H7 (cell line): ENCODE measurements around the gene CYBA. TPM values are rescaled to one million over a fixed set of nuclear protein-coding genes. Genes with fewer than 3 reads are reported as not detected.

Experiments
- DNase-seq: peaks from one replicate; pipeline ENCODE4 v3.0.0; 2012
- H3K27me3 ChIP-seq: 2 replicates; pipeline ENCODE4 v1.6.0; 2011; ENCODE audit warnings: mild to moderate bottlenecking, low read length; ENCODE audit not compliant: control insufficient read depth, insufficient read depth
- H3K36me3 ChIP-seq: replicated peaks from 2 replicates; pipeline ENCODE4 v1.5.1; 2011; ENCODE audit warnings: low read length; ENCODE audit not compliant: control insufficient read depth, insufficient read depth
- H3K4me3 ChIP-seq: 2 replicates; pipeline ENCODE4 v1.5.1; 2011; ENCODE audit warnings: low read depth, mild to moderate bottlenecking, control low read depth, low read length, moderate library complexity; ENCODE audit not compliant: insufficient read depth
- total RNA-seq: library from RNA; depleted of rRNA; stranded (reverse); fragments of >200 nt; shearing (Covaris generic); gene quantifications from 2 replicates; pipeline ENCODE4 v1.2.3, GENCODE V29; 2014

CYBA gene
- total RNA-seq, 1 experiment from 2014 or later = 215 TPM

DNA sequence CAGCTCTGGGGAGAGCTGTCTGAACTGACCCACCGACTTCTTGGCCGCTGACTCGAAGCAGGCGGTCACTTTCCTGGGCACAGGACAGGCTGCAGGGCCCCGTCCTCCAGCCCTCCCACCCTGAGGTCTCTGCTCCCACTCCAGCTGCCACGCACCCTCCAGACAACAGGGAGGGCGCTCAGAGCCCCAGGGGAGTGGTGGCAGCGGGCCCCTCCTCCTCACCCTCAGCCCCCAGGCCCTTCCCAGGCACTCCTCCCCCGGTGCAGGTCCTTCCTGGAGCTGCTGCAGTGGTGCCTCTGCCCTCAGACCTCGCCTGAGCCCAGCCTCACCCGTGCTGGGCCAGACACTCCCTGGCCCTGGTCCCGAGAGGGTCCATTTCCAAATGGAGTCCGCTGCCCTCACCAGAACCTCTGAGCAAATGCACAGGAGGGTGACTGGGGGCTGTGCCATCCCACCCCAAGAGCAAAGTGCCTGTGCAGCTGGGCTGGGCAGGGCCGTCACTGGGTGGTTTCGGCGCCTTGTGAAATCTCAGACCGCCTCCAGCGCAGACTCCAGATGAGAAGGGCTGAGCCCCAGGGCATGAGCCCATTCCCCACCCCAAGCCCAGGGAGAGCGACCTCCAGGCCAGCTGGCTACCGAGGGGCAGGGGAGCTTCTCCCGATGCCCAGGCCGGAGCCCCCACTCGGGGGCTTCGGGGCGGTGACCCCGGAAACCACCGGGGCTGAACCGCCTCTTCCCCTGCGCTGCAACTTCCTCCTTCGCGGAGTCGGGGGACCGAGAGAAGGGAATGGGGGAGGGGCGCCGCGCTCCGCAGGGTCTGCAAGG, 717 bp downstream of the CYBA start:
- Histone ChIP-seq H3K4me3 (peak overlapping the region; percentile 90), H3K36me3 (peaks cover 2% of the 10 kb centered on the region; the same call in 1 of the 2 replicates), H3K27me3 (no peaks in the 10 kb centered on the region)
- peak; percentile 89 for DNase-seq

DNA sequence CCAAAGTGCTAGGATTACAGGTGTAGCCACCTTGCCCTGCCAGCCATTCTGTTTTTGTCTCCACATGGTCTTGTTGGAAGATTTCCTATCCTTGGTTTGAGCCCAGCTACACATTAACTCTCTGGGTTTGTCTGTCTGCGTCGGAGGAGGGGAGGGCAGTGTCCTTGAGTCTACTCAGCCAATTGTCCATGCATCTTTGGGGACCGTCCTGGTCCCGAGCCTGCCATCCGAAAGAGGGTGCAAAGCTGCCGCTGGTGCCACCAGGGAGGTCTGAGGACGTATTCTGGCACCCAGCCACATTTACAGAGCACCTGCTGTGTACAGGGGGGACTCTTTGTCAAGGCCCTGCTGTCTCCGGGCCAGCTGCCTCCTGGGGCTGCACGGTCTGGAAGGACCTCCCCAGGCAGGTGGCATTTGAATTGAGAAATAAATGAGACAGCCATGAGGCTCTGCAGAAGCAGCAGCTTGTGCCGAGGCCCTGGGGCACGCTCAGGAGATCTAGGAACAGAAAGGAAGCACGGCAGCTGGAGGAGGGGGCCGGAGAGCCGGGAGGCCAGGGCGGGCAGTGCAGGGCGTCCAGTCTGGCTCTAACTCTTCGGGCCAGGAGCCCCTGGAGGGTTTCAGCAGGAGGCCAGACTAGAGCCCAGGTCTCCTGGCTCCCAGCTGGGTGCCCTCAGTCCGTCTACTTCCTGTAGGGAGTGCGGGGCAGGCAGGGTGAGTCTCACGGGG, 1.5 kb downstream of the CYBA start:
- DNase-seq = no peak
- Histone ChIP-seq H3K36me3 (no peaks in the 10 kb centered on the region; the same call in 1 of the 2 replicates), H3K4me3 (peak overlapping the region; percentile 90; the same call in 1 of the 2 replicates), H3K27me3 (no peaks in the 10 kb centered on the region)

DNA sequence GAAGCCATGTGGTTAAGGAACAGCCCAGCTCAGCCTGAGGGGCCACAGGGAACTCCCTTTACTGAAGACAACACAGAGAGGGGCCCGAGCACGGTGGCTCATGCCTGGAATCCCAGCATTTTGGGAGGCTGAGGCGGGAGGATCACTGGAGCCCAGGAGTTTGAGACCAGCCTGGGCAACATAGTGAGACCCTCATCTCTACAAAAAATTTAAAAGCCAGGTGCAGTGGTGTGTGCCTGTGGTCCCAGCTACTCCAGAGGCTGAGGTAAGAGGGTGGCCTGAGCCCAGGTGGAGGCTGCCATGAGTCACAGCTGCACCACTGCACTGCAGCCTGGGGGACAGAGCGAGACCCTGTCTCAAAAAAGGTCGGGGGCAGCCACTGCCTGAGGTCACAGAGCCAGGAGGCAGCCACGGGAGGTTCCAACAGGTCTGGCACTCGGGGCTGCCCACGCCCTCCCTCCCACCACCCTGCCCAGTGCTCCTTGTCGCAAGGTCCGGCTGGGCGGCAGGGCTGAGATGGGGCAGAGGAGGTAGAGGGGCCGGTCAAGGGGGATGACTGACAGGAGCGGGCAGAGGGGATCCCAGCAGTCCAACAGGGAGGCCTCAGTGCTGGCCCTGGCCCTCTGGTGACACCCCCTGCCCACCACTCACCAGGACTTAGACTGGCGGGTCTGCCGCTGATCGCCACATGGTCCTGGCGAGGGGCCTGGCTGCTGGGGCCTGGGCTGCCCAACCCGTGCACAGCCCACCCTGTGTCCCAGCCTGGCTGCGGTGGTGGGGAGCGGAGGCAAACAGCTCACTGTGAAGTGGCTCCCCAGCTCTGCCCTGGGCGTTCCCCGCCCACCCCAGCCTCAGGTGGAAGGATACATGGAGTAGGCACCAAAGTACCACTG, 3.4 kb downstream of the CYBA start:
- no peaks in the 10 kb centered on the region for H3K36me3 ChIP-seq
- H3K27me3 ChIP-seq = no peaks in the 10 kb centered on the region
- H3K4me3 ChIP-seq = no peak overlapping the region
- no peak for DNase-seq

DNA sequence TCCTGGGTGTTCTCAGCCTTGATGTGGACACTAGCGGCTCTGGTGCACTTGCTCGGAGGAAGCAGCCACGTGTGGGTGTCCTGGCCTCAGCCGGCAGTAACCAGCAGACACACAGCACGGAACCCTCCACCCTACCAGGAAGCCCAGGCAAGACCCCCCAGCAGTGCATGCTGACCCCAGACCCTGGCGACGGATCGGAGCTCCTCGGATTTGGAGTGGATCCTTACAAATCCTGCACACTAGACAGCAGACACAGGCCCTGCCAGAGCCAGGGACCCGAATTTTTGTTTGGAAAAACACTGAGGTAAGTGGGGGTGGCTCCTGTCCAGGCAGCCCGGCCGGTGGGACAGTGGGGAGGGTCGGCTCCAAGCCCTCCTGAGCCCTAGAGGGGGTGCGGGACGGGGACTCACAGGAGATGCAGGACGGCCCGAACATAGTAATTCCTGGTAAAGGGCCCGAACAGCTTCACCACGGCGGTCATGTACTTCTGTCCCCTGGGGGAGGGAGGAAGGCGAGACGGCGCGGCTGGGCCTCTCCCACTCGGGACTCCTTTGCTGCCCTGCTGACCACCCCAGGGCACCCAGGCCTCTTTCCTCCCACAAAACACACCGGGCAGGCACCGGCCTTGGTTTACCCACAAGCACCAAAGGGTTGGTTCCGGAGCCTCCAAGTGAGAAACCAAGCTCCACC, 4.4 kb downstream of the CYBA start:
- no peak for DNase-seq
- no peak overlapping the region for H3K4me3 ChIP-seq
- H3K27me3 ChIP-seq = no peaks in the 10 kb centered on the region
- H3K36me3 ChIP-seq = no peaks in the 10 kb centered on the region

DNA sequence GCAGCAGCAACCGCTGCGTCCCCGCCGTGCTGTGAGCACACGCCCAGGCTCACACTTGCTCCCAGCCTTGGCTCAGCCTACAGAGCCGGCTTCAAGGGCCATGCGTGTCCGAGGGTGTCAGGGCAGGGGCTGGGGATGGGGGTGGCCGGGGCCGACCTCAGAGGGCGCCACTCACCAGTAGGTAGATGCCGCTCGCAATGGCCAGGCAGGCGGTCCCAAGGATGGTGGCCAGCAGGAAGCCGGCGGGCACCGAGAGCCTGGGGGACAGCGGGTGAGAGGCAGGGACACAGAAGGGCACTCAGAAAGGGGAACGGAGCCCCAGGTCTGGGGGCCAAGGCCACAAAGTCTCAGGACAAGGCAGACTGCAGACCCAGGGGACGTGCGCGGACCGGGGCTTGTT, 4.9 kb downstream of the CYBA start:
- Histone ChIP-seq H3K4me3 (no peak overlapping the region), H3K27me3 (no peaks in the 10 kb centered on the region), H3K36me3 (no peaks in the 10 kb centered on the region)
- no peak for DNase-seq

DNA sequence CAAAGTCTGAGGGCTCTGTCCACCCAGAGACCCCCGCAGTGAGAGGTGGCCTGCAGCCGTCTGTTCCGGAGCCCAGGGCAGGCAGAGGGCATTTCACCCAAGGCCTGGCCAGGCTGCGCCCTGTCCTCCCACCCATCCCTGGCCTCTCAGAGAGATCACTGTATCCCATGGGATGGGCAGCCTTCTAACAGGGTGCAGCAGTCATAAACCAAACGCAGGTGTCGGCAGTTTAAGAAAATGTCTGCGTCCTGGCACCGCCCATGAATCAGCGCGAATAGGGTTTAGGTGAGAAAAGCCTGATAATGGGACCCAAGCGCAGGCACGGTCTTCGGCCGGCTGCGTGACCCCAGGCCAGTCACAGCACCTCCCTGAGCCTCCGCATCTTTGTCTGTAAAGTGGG, 5.4 kb downstream of the CYBA start:
- Histone ChIP-seq H3K27me3 (no peaks in the 10 kb centered on the region), H3K36me3 (no peaks in the 10 kb centered on the region), H3K4me3 (no peak overlapping the region)
- no peak for DNase-seq

DNA sequence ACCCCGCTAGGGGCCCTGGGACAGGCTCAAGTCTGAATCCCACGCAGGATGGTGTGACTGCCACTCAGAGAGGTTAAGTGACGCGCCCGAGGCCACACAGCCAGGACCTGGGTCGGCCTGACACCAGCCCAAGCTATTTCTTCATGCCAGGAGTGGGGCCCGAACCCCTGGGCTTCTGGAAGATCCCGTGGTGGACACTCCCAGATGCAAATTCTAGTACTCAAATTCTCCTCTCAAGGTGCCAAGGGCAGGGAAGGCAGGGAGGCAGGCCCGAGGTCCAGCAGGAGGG, 7.3 kb downstream of the CYBA start:
- no peak for DNase-seq
- H3K36me3 ChIP-seq = no peaks in the 10 kb centered on the region

DNA sequence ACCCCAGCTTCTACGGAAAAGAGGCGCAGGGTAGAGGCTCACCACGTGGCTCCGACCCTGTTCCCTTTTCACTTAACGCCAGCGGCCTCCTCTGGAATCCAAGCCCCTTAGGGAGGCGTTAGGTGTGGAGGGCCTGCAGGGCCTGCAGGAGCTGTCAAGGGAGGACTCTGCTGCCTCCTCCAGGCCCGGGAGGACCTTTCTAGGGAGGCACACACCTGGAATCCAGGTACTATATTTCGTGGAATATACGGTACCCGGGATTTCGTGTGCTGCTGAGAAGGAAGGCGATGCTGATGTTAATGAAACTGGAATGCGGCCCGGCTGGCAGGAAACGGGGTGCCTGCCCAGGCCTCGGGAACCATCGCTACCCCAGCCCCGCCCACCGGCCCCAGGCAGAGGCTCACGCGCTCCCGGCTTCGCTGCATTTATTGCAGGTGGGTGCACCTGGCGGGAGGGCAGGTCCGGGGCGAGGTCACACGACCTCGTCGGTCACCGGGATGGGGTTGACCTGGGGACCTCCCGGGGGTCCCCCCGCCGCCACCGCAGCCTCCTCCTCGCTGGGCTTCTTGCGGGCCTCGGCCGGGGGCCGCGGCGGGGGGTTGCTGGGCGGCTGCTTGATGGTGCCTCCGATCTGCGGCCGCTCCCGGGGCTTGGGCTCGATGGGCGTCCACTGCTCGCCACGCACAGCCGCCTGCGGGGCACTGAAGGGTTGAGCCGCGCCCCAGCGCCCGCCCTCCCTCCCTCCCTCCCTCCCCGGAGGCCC, 7.8 kb downstream of the CYBA start:
- Histone ChIP-seq H3K36me3 (no peaks in the 10 kb centered on the region), H3K27me3 (peaks cover 3% of the 10 kb centered on the region; the same call in 1 of the 2 replicates), H3K4me3 (no peak overlapping the region)
- DNase-seq = no peak

More for the DNA sequence above, 7.3 kb downstream of the CYBA start:
- Histone ChIP-seq H3K4me3 (no peak overlapping the region), H3K27me3 (peaks cover 3% of the 10 kb centered on the region; the same call in 1 of the 2 replicates)

DNA sequence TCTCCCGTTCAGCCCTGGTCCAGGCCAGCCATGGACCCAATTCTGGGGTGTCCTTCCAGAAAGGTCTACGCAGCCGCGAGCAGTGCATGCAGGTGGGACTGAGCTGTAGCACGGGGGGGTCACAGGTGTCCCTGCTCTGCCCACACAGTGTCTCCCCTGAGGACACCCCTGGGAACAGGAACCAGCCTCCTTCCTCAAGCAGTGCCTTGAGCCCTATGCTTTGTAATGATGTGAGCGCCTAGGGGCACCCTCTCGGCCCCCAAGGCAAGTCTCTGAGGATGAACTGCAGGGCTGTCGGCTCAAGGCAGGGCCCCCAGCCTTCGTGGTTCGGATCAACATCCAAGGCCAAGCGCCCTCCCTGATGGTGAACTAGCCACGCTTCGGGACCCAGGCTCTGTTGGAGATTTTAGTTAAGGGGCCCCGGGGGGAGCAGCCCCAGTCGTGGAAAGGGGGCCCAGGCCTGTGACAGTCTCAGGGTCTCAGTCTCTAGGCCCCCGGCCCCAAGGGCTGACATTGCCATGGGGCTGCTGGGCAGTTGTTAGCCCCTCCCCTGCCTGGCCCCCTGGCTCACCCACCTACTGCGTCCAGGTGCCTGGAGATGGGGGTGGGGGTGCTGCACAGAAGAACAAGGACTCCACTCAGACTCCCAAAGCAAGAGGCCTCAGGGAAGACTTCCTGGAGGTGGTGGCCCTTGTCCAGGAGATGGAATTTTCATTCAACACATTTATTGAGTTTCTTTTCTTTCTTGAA, 10.2 kb downstream of the CYBA start:
- H3K4me3 ChIP-seq = no peak overlapping the region
- no peak for DNase-seq
- peaks cover 5% of the 10 kb centered on the region for H3K27me3 ChIP-seq
- H3K36me3 ChIP-seq = no peaks in the 10 kb centered on the region

DNA sequence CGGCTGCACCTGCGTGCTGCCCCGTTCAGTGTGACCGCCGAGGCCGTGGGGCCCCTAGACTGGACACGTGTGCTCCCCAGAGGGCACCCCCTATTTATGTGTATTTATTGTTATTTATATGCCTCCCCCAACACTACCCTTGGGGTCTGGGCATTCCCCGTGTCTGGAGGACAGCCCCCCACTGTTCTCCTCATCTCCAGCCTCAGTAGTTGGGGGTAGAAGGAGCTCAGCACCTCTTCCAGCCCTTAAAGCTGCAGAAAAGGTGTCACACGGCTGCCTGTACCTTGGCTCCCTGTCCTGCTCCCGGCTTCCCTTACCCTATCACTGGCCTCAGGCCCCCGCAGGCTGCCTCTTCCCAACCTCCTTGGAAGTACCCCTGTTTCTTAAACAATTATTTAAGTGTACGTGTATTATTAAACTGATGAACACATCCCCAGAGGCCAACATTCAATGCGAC, 10.8 kb downstream of the CYBA start:
- Histone ChIP-seq H3K4me3 (no peak overlapping the region), H3K36me3 (no peaks in the 10 kb centered on the region), H3K27me3 (peaks cover 8% of the 10 kb centered on the region)
- DNase-seq = no peak

DNA sequence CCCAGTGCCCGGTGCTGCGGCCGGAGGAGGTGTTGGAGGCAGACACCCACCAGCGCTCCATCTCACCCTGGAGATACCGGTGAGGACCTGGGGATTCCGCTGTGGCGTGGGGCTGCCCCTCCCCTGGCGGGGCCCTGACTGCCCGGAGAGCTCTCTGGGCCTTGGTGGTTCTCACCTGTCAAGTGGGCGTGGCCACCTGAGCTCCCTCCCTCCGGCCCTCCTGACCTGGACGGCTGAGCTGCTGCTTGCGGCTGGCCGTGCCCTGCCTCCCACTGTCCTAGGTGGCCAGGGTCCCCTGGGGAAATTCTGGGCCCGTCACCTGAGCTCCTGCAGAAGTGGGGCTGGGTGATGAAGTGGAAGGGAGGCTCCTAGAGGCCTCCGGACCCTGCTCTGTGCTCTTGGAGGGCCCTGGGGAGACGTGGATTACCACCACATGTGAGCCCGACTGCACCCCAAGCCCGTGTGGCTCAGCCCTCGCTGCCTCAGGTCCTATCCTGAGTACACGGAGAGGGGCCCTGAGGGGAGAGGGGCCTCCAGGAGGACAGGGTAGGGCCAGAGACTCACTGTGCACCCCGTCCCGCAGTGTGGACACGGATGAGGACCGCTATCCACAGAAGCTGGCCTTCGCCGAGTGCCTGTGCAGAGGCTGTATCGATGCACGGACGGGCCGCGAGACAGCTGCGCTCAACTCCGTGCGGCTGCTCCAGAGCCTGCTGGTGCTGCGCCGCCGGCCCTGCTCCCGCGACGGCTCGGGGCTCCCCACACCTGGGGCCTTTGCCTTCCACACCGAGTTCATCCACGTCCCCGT, 11.4 kb downstream of the CYBA start:
- H3K4me3 ChIP-seq = no peak overlapping the region
- no peaks in the 10 kb centered on the region for H3K36me3 ChIP-seq
- H3K27me3 ChIP-seq = peaks cover 10% of the 10 kb centered on the region
- peak; percentile 97 for DNase-seq
